AG10803 (cell line): ENCODE results near the gene OSBPL3.

Source experiments
- DNase-seq: peaks from one replicate; pipeline ENCODE4 v3.0.0; 2010; ENCODE audit warnings: low read depth
- H3K4me3 ChIP-seq: 2 replicates; pipeline ENCODE4 v1.5.1; 2011; ENCODE audit warnings: mild to moderate bottlenecking, low read length, control low read depth
- CTCF ChIP-seq: conservative IDR thresholded peaks from 2 replicates; pipeline ENCODE4 v1.5.1; 2011; ENCODE audit warnings: mild to moderate bottlenecking, low read length, control low read depth, inconsistent platforms

OSBPL3 gene

GRCh38 chr7:24793982-24794648 lies 185.9 kb downstream of the OSBPL3 start:
- no peak for TF ChIP-seq CTCF
- no peak for DNase-seq
- H3K4me3 ChIP-seq = no peak overlapping the region

GRCh38 chr7:24788961-24789576 lies 190.9 kb downstream of the OSBPL3 start:
- no peak for TF ChIP-seq CTCF
- DNase-seq = no peak
- H3K4me3 ChIP-seq = no peak overlapping the region

- peak; percentile 37 for TF ChIP-seq CTCF
- no peak for DNase-seq
- no peak overlapping the region for H3K4me3 ChIP-seq
These were observed 191.9 kb downstream of the OSBPL3 start for GRCh38 chr7:24788075-24788474.

GRCh38 chr7:24786941-24787340 lies 193.0 kb downstream of the OSBPL3 start:
- no peak overlapping the region for H3K4me3 ChIP-seq
- no peak for TF ChIP-seq CTCF
- DNase-seq = peak; percentile 97

GRCh38 chr7:24786306-24786705 lies 193.7 kb downstream of the OSBPL3 start:
- peak; percentile 43 for DNase-seq
- no peak overlapping the region for H3K4me3 ChIP-seq
- TF ChIP-seq CTCF = no peak

- no peak for TF ChIP-seq CTCF
- H3K4me3 ChIP-seq = no peak overlapping the region
- no peak for DNase-seq
These were observed 195.7 kb downstream of the OSBPL3 start for GRCh38 chr7:24784277-24784676.

GRCh38 chr7:24783698-24784097 lies 196.3 kb downstream of the OSBPL3 start:
- DNase-seq = peak; percentile 16

More at GRCh38 chr7:24783698-24784097, 196.3 kb downstream of the OSBPL3 start:
- H3K4me3 ChIP-seq = no peak overlapping the region
- no peak for TF ChIP-seq CTCF
